Eye (tissue), 1 donor: ENCODE data around the gene PRICKLE2.

ENCODE experiments used
- DNase-seq: peaks from one replicate; pipeline ENCODE4 v3.0.0-alpha.2; 2015

Gene PRICKLE2

DNA sequence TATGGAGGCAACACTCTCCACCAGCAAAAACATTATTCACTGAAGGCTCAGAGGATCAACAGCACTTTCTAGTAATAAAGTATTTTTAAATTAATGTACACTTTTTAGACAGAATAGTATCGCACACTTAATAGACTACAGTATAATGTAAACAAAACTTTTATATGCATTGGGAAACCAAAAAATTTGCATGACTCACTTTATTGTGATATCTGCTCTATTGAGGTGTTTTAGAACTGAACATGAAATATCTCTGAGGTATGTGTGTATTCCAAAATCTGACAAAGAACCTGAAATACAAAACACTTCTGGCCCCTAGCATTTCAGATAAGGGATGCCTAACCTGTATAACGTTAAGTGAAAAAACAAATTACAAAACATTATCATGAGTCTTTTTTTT, 99.7 kb downstream of the PRICKLE2 start:
- no peak for DNase-seq

GRCh38 chr3:64123931-64124330, 101.3 kb downstream of the PRICKLE2 start:
- no peak for DNase-seq

- no peak for DNase-seq
Measured at GRCh38 chr3:64122476-64122875, 102.8 kb downstream of the PRICKLE2 start.

DNA sequence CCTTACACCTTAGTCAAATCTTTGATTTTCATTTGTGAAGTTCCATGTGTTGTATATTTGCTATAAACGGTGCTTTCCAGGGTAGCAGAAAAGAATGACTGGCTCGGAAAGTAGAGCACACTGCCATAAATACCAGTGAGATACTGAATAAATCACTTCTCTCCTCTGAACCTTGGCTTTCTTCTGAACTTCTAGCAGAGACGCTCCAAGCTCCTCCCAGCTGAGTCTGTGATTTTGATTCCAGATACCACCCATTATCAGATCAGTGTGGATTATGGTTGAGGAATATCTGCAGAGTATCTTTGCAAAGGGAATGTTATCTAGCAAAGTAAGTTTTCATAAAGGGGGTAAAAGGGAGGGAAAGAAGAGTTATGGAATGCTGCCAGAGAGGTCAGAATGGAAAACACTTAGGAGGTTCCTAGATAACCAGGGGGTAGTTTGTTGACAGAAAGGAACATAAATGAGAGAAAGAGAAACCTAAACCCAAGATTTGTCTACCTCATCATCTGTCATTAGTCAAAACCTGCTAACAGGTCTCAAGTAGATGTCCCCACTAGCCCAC, 103.4 kb downstream of the PRICKLE2 start:
- no peak for DNase-seq

DNA sequence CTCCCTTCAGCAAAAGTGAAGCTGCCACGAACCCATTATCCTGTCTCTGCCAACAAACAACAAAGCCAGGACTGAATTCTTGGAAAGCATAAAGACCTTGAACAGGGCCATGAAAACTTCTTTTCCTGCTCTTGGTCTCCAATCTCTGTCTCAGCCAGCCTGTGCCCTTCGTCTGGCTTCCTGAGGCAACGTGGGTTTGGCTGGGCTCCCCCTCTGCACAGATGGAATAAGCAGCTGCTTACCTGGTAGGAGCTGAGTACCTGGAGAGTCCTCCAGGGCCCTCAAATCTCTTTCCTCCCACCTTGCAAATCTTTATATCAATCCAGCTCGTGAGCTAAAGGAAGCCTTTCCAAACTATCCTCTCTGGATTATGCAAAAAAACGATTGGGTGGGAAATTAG, 104.4 kb downstream of the PRICKLE2 start:
- DNase-seq, result no peak

GRCh38 chr3:64117483-64117882, 107.8 kb downstream of the PRICKLE2 start:
- DNase-seq, result no peak

DNA sequence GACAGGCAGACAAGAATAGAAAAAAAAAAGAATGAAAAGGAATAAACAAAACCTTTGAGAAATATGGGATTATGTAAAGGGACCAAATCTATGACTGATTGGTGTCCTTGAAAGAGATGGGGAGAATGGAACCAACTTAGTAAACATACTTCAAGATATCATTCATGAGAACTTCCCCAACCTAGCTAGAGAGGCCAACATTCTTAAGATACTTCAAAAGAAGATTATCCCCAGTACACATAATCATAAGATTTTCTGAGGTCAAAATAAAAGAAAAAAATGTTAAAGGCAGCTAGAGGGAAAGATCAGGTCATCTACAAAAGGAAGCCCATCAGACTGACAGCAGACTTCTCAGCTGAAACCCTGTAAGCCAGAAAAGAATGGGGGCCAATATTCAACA, 110.6 kb downstream of the PRICKLE2 start:
- no peak for DNase-seq

DNA sequence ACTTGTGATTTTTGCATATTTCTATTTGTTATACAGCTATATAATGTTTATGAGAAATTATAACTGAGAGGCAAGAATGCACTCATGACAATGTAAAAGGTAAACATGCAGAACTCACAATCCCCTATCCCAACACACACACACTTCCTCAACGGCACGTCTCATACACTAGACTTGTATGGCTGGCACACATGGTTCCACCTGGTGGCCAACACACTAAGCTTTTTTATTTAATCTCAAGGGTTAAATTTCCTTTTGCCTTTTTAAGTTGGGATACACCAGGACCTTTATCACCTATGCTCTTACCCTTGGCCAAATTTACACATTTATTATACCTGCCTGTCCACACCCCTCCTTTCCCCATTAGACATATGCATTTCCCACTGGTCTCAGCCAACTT, 113.4 kb downstream of the PRICKLE2 start:
- no peak for DNase-seq

GRCh38 chr3:64111083-64111482, 114.2 kb downstream of the PRICKLE2 start:
- no peak for DNase-seq

- peak; percentile 29 for DNase-seq
Measured at GRCh38 chr3:64110071-64110470, 115.2 kb downstream of the PRICKLE2 start.

GRCh38 chr3:64109438-64109837, 115.8 kb downstream of the PRICKLE2 start:
- peak; percentile 74 for DNase-seq

- no peak for DNase-seq
Measured at GRCh38 chr3:64108784-64109317, 116.4 kb downstream of the PRICKLE2 start.

DNA sequence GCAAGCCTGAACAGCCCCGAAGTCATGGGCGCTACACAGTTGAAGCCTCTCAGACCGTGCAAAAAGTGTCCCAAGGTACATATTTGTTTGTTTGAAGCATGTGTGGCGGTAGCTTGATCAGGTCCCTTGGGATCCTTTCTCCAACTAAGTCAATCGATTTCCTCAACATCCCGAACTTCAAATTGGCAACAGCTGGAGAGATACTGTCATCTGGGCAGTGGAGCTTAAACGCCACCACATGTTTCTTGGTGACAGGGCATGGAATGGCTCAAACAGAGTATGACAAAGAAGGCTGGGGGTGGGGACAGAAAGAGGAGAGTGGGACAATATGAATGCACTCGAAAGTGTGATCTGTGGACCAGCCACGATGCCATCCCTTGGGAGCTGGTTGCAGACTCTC, 117.0 kb downstream of the PRICKLE2 start:
- DNase-seq, result peak; percentile 70

DNA sequence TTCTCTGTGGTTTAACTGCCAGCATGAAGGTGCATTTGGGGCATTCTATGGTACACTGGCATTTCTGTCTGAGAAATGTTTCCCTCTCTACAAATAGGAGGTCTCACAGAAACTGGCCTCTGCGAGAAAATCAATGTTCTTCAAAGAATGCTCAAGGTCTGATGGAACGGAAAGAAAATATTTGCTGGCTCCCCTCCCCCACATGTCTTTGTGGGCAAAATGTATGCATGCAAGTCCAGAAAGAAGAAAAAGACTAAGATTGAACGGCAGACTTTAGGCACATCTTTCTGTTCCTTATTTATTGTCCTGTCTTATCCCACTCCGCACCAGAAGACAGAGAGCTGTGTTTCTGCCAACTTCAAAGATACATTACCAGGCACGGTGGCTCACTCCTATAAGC, 118.1 kb downstream of the PRICKLE2 start:
- peak; percentile 18 for DNase-seq

DNA sequence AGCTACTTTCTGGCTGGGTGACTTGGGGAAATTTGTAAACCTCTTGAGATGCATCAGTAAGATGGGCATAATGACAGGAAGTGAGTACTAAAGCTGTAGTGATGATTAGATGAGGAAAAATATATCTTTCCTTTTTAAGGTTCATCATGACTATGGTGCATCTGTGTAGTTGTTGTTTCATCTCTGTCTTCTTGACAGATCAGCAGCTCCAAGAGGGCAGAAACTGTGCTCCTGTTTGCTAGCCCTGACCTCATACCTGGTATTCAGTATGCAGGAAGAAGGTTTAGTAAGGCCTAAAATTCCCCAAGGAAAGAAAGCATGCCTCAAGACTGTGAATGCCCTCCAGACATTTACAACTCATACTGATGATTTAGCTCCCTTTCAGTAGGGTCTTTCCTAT, 119.5 kb downstream of the PRICKLE2 start:
- peak; percentile 35 for DNase-seq

GRCh38 chr3:64104691-64105111, 120.6 kb downstream of the PRICKLE2 start:
- DNase-seq, result peak; percentile 23

DNA sequence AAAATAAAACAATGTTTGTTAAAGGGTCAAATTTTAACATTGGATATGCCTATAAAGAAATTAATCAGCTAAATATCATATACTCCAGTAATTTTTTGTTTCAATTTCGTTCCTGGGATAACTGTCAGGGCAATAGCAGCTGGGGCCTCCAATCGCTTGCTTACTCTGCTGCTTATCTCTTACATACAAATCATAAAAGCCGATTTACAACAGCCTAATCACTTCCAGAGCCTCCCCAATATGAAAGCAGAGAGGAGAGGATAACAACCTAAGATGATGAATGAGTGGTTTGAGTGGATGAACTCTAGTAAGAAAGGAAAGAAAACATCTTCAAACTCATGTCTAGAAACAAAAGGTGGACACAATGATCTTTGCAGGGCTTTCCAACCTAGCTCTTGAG, 121.3 kb downstream of the PRICKLE2 start:
- no peak for DNase-seq

DNA sequence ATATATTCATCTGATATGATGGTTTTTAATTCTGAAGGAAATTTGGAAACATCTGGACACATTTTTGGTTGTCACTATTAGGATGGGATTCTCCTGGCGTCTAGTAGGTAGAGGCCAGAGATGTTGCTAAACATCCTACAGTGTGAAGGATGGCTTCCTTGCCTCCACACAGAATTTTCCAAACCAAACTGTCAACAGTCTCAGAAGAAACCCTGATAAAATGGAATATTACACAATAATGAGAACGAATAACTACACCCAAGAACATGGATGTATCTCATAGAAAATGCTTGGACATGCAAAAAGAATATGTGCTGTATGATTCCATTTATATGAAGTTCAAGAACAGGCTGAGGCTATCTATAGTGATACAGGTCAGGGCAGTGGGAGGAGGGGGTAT, 122.1 kb downstream of the PRICKLE2 start:
- DNase-seq, result no peak

GRCh38 chr3:64102147-64102546, 123.1 kb downstream of the PRICKLE2 start:
- no peak for DNase-seq

- no peak for DNase-seq
Measured at GRCh38 chr3:64099316-64099715, 126.0 kb downstream of the PRICKLE2 start.

DNA sequence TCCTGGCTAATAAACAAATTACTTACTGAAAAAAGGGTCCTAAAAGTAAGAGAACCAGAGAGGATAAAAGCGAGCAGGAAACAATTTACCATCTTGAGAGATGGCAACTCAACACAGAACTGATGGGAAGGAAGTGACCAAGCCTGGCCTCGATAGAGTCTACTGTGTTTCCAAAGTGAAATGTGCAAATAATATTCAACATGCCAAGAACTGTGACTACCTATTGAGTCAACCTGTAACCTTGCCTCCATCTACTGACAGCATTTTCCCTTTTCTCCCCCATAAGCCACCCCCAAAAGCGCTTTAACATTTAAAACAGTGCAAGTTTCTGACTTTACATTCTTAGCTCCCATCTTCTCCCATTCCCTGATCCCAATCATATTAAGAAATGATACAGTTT, 126.6 kb downstream of the PRICKLE2 start:
- no peak for DNase-seq

- DNase-seq, result no peak
Measured at GRCh38 chr3:64097920-64098319, 127.3 kb downstream of the PRICKLE2 start.

DNA sequence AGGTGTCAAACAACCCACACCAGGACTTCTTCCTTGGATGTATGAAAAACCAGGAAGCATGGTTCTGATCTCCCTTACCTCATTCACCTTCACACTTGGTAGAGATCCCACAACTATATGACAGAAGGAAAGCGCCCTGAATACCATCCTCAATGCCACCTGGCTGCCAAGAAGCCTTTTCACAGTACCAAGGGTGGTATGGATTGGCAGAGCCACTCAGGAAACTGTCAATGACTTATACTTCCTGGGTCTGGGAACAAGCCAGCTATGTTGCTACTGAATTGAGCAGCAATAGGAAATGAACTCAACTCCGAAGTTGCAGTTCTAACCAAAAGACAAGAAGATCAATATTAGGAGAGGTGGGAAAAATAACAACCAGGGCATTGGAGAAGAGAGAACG, 129.5 kb downstream of the PRICKLE2 start:
- DNase-seq, result no peak

DNA sequence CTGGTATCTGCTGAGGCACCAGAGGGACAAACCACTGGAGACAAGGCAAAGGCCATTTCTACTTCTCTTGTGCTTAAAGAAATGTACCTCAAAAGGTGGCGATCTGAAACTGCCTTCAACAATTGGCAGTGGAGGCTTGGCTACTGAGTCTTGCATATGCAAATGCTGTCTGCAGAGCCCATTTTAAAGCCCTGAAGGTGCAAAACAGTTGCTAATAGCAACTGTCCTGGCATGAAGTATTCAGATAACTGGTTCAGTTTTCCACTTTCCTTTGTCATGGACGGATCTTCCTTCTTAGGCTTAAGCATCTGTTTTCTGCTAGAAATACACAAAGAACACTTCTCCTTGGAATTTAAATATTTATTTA, 130.6 kb downstream of the PRICKLE2 start:
- no peak for DNase-seq
